Activated CD4-positive, alpha-beta T cell treated with anti-CD3 and anti-CD28 coated beads, Interleukin-2, amount 50 U/mL, for 24 hours (primary cell): ENCODE results near the gene TUBGCP4.
"Not testable (repeated sequence)": the region's sequence is repeated elsewhere in the genome, so short reads cannot be mapped to it uniquely, and the experiment has no call there.

Experiments
- DNase-seq, 2 donors: peaks; one replicate each; pipeline ENCODE4 v3.0.0-alpha.2; 2020; ENCODE audit warnings: low read depth in 1 of 2, low spot score in 1 of 2

The TUBGCP4 gene, protein sequence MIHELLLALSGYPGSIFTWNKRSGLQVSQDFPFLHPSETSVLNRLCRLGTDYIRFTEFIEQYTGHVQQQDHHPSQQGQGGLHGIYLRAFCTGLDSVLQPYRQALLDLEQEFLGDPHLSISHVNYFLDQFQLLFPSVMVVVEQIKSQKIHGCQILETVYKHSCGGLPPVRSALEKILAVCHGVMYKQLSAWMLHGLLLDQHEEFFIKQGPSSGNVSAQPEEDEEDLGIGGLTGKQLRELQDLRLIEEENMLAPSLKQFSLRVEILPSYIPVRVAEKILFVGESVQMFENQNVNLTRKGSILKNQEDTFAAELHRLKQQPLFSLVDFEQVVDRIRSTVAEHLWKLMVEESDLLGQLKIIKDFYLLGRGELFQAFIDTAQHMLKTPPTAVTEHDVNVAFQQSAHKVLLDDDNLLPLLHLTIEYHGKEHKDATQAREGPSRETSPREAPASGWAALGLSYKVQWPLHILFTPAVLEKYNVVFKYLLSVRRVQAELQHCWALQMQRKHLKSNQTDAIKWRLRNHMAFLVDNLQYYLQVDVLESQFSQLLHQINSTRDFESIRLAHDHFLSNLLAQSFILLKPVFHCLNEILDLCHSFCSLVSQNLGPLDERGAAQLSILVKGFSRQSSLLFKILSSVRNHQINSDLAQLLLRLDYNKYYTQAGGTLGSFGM

DNA sequence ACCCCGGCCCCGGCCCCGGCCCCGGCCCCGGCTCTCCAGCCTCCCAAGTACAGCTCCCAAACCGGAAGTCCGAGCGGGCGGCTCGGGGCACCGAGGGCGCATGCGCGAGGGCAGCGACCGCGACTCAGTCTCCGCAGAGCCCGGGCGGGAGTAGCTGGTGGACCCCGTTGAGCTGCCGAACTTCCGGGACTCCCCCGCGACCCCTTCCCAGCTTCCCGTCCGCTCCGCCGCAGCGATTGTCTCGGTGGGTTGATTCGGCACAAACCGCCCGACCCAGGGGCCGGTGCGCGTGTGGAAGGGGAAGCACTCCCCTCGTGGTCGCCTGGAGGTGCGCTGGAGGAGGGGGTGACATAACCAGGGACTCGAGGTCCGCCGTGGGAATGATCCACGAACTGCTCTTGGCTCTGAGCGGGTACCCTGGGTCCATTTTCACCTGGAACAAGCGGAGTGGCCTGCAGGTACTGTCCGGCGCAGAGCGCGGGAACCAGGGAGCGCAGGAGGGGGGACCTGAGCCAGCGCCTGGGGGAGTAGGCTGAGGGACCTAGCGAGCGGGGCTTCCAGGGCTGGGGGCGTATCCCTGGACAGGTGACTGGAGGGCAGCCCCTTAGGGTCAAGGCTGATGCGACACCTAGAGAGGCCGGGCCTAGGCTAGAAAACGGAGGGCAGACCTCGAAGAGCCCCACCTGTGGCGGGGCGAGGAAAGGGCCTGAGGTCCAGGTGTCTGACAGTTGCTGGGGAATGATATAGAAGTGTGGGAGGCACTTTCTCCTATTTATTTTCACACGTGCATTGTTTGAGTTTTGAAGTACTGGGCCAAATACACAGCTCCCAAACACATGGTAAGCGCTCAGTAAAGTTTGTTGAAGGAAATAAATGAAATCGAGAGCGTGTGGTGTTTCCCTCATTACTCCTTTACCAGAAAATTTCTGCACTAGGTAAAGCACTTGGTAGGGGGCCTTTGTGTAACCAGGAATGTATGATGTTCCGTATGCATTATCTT, at the start of gene TUBGCP4, which contains the start of gene ZSCAN29:
TSS of gene TUBGCP4 (plus strand) at position 127 of the 1,000 bp plus-strand sequence. CDS start at position 381, 254 bp downstream.
TSS of gene ZSCAN29 (minus strand) at position 69 of the 1,000 bp plus-strand sequence. CDS start 1,130 bp downstream, outside the sequence.
- peak; percentile 60 to 72 for DNase-seq

DNA sequence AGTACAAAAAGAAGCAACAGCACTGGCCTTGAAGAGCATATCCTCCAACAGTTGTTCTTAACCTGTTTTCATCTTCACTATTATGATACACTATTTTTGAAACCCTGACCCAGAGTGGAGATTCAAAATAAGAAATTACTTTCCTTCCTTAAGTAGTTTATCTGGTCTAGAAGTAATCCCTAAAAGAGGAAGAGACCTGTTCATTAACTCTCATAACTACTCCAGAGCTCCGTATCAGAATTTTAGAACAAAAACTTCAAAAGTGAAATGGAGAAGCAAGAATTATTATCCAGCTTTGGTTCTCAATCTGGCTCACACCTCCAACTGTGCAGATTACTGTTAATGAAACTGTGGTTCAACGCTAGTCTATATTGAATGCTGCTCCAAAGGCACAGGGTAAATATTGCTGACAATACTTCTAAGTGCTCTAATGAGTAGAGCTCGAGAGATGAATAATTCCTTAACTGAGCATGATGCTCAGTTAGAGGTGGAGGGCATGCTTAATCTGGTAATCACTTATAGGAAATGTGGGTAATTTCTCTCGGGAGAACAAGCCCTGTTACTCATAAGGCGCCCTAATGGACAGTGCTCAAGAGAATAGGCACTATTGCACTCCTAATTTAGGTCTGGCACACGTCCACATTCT, 45.7 kb upstream of the TUBGCP4 start:
- no peak for DNase-seq

DNA sequence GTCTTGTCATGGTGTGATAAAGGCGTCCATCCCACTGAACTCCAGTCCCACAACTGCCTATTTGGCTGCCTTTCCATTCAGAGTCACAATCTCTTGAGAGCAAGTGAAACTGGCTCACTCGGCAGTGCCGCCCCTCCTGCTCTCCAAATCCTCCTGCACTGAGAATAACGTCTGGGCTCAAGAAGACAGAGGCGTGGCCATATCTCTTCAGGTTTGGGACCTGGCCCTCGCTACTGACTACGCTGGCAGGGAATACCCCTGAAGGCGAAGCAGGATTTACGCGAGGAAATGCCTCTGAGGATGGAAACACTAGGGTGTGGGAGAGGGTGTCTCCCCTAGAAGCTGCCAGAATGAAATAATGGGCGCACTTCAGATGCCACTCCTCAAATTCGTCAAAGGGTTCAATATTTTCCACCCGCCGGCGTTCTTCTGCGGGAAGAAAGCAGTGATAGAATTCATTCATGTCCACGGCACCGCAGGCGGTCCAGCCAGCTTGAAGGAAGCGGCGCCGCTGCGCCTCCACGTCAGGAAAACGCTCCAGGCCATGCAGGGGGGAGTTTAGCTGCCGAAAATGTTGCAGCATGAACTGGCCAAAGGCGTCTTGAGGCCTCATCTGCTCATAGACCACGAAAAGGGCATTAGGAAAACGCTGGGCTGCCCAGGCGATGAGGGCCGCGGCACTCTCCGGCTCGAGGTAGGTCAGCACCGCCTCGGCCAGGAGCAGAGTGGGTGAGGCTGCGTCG, 41.5 kb upstream of the TUBGCP4 start:
- peak; percentile 1 to 4 for DNase-seq

DNA sequence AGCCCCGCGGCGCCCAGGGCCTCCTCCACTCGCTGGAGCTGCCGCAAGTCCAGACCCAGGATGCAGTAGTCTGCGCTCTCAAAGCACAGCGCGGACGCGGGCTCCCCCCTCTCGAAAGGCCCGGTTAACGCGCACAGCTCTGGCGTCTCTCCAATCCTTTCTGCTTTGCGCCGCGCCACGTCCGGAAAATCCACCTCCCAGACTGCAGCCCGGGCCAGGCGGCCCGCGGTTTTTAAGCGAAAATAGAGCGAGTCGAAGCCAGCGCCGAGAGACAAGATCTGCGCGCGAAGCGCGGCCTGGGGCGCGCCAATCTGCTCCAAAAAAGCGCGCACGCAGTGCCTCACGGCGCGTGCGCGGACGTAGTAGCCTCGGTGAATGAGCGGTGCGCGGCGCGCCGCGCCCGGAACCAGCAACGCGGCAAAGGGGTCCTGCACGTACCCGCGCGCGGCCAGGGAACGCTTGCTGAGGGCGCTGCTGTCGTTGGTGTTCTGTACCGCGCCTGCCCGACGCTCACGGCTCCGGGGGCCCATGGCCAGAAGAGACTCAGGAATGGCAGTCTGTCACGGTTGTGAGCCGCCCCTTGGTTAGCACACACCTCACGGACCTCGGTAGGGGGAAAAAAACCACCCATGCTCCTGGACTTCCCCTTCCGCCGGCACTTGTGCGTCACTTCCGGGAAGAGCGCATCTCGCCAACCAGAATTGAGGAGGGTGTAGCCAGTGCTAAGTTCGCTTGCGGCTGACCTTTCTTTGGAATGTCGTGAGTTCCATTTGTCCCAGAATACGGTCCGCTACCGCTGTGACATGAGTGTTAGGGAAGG, 40.7 kb upstream of the TUBGCP4 start, which contains the start of gene LCMT2:
TSS of gene LCMT2 (minus strand) at position 614 of the 820 bp plus-strand sequence. CDS start at position 530, 84 bp downstream.
- DNase-seq: peak; percentile 80 to 89

DNA sequence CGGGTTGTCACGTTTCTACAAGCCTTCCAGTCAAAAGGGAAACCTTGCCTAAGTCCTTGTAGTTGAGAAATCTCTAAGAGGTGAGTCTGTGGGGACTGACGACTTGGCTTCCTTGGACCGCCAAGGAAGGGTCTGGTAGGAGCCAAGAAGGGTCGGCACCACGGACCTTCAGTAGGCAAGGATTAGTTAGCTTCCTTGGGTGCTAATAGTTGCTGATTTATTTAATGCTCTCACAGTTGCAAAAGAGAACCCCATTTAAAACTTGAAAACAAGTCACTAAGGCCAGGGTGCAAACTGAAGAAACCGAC, 40.2 kb upstream of the TUBGCP4 start:
- DNase-seq: no peak

DNA sequence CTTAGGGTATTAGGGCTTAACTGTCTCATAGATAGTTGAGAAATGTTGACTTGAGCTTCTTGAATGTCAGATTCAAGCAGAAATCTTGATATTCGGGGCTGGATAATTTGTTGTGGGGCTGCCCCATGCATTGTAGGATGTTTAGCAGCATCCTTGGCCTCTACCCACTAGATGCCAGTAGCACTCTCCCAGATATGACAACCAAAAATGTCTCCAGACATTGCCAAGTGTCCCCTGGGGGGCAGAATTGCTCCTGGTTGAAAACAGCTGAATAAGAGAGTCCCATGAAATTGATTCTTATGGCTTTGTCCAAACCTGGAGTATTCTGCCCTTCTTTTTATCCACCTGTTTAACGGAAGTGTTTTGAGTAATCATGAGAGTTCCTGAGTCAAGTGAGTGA, 24.6 kb upstream of the TUBGCP4 start:
- no peak for DNase-seq

DNA sequence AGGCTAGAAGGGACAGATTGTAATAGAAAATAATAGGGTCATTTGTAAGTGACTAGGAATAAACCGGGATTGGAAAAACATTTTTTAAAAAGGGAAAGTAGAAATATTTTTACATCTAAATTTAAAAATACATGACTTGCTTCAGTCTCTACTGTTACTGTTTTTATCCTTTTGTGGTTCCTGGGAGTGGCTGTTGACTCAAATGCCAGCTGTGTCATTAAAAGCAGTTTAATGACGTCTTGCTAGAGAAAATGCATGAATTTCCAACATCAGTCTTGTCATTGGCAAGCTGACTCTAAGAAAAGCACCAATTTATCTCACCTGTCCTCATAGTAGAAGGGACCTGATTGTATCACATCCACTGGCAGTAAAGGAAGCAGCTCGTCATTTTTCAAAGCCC, 23.8 kb upstream of the TUBGCP4 start:
- DNase-seq: no peak

DNA sequence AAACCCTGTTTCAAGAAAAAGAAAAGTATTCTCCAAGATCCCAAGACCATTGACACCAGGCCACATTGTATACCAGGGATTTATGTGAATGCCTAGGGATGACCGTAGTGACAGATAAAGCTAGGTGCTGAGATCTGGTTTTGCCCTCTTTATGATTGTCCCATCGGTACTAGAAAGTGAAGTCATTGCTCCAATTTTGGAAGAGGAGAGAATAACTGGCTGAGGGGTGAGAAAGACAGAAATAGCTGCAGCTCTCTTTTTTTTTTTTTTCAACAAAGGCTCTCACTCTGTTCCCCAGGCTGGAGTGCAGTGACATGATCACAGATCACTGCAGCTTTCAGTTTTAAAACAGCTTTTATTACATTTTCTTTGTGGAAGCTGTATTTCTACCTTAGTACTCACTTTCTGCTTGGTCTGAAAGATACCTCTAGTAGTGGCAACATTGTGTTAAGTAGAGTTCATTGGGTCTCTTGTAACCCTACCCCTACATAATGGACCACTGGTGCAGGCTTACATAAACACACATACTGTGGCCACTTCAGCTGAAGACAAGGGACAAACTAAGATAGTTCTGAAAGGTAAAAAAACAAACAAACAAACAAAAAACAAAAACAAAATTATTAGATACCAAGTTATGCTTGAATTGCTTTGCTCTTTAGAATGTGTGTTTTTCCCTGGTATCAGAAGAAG, 18.1 kb upstream of the TUBGCP4 start:
- DNase-seq: no peak

DNA sequence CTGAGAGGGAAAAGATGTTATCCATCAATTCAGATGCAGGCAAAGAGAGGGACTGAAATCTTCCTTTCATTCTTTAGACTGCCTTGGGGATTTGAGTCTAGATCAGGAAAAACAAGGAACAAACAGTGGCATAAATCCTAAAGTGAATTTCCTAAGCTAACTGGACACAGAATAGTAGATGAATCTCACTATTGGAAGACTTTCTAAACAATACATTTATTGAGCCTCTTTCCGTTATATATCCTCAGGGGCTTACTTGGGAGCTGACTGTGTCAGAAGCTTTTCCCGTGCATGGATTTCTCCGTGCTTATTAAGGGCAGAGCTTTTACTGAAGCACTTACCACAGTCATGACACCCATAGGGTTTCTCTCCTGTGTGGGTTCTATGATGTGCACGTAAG, 10.1 kb upstream of the TUBGCP4 start:
- no peak for DNase-seq

DNA sequence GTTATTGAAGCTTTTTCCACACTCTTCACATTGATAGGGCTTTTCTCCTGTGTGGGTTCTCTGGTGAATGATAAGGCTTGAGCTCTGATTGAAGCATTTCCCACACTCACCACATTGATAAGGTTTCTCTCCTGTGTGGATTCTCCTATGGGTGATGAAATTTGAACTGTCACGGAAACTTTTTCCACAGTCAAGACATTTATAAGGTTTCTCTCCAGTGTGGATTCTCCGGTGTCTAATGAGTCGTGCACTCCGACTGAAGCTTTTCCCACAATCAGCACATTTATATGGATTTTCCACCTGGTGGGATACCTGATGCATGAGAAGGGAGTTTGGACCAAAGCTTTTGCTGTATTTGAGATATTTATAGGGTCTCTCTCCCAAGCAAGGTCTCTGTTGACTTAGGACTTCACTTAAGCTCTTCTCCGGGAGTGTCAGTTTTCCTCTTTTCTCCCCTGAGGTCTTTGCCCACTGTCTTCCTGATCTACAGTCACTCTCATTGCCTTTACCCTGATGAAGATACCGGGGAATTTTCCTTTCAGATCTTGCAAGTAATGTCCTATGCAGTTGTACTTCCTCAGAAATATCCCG, 9.5 kb upstream of the TUBGCP4 start:
- DNase-seq: no peak

DNA sequence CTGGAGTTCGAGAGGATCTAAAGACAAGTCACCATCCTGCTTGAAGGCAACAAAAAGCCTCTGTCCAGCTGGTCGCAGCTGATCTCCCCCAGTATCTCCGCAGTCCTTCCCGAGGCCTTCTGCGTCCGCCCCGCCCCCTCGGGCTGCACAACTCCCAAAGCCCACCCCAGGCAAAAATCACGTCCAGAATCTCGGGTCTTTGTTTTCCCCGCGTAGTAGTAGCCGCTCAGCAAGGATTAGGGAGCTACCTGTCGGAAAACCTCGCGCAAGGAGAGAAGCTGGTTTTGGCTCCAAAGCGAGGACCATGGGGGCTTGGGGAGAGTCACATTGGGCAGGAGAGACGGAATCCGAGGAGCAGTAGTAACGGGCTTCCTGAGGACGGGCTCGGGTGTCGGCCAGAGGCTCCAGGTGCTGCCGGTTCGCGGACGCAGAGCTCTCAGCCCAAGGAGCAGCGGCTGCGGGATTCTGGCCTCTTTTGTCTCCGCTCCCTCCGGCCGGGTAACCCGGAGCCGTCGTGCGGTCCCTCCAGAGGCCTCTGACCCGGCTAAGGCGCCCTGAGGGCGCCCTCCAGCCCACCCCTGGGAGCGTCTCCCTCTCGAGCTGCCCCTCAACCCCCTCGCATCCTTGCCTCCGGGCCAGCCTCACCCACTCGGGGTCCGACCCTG, 459 bp upstream of the TUBGCP4 start:
- peak in 1 of 2 donors; percentile 2 for DNase-seq

DNA sequence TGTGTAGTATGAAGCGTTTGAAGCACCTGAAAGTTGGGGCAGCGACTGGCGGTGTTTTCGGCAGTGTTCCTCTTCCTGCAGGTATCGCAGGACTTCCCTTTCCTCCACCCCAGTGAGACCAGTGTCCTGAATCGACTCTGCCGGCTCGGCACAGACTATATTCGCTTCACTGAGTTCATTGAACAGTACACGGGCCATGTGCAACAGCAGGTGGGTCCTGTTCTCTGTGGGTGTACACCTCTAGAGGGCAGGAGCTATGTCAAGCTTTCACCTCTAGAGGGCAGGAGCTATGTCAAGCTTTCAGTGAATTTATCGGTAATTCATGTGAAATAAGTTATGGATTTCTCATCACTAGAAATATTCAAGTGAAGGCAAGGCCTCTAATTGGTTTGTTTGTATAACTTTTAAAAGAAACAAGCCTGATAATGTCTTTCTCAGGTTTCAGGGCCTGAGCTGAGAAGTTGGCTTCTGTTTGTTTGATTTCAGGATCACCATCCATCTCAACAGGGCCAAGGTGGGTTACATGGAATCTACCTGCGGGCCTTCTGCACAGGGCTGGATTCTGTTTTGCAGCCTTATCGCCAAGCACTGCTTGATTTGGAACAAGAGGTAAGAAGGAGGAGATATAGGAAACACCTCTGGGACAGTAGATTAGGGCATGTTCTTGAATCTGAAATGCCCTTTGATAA, 5.3 kb downstream of the TUBGCP4 start:
- no peak for DNase-seq

DNA sequence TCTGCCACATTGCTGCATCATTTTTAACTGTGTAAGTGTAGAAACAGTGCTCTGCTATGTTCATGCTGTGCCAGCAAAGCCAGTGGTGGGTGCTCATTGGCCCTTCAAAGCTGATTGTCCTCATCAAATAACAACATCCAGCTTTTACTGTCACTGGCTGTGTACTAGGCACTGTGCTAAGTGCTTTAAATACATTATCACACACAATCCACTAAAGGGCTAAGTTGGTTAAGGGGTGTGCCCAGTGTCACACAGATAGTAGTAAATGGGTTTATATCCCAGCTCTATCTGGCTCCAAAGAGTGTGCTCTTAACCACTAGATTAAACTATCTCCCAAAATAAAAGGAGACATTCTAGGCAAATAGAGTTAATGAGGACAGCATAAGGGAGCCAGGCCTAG, 7.7 kb downstream of the TUBGCP4 start:
- DNase-seq: no peak

DNA sequence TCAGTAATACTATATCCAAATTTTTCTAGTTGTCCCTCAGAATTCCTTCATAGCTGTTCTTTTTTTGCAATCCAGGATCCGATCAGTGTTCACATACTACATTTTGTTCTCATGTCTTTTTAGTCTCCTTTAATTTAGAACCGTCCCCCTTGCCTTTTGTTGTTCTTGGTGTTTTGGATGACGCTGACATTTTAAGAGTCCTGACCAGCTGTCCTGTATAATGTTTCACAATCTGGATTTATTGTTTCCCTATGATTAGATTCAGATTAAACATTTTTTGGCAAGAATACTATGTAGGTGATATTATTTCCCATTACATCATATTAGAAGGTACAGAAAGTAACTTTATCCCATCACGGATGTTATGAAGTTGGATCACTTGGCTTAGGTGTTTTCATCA, 11.4 kb downstream of the TUBGCP4 start:
- no peak for DNase-seq

DNA sequence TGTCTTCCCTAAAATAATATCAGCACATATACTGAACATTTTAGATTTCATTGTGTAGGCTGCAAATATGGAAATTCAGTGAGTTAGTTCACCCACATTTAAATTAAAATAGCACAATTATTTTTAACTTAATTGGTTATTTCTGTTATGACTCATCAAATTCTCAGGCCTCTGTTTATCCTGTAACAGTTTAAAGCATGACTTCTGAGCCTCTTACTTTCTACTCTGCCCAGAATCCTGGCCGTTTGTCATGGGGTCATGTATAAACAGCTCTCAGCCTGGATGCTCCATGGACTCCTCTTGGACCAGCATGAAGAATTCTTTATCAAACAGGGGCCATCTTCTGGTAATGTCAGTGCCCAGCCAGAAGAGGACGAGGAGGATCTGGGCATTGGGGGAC, 12.2 kb downstream of the TUBGCP4 start:
- DNase-seq: no peak

DNA sequence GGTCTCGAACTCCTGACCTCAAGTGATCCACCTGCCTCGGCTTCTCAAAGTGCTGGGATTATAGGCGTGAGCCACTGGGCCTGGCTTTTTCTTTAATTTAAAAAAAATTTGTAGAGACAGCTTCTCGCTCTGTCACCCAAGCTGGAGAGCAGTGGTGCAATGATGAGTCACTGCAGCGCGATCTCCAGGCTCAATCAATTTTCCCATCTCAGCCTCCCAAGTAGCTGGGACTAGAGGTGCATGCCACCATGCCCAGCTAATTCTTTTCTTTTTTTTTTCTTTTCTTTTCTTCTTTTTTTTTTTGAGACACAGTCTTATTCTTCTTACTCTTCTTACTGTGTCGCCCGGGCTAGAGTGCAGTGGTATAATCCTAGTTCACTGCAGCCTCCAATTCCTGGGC, 19.8 kb downstream of the TUBGCP4 start:
- DNase-seq: no peak

DNA sequence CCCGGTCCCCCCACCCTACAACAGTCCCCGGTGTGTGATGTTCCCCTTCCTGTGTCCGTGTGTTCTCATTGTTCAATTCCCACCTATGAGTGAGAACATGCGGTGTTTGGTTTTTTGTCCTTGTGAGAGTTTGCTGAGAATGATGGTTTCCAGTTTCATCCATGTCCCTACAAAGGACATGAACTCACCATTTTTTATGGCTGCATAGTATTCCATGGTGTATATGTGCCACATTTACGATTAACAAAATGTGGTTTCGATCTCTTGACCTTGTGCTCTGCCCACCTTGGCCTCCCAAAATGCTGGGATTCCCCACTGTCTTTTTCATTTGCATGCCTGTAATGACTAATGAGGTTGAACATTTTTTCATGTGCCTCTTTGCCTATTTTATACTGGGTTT, 22.7 kb downstream of the TUBGCP4 start:
- not testable (repeated sequence) for DNase-seq
